NCI-H82 (cell line): ENCODE results near the gene DDX41.
"Not testable (repeated sequence)": the region's sequence is repeated elsewhere in the genome, so short reads cannot be mapped to it uniquely, and the experiment has no call there.

ENCODE experiments used
- DNase-seq: peaks from one replicate; lab custom pipeline; 2025; lab: John Stamatoyannopoulos, UW

Gene DDX41

GRCh38 chr5:177537389-177538361, 20.9 kb upstream of the DDX41 start:
- no peak for DNase-seq

- DNase-seq: no peak
These were observed 19.6 kb upstream of the DDX41 start for GRCh38 chr5:177536386-177536785.

GRCh38 chr5:177535125-177535524, 18.4 kb upstream of the DDX41 start:
- DNase-seq: no peak

- DNase-seq: not testable (repeated sequence)
These were observed 17.7 kb upstream of the DDX41 start for GRCh38 chr5:177534433-177534832.

- DNase-seq: no peak
These were observed 14.6 kb upstream of the DDX41 start for GRCh38 chr5:177531209-177531940.

- no peak for DNase-seq
These were observed 13.9 kb upstream of the DDX41 start for GRCh38 chr5:177530638-177531037.

GRCh38 chr5:177529247-177530203, 12.8 kb upstream of the DDX41 start:
- no peak for DNase-seq

GRCh38 chr5:177528631-177529030, 11.9 kb upstream of the DDX41 start:
- no peak for DNase-seq

- DNase-seq: no peak
These were observed 10.8 kb upstream of the DDX41 start for GRCh38 chr5:177527595-177527994.

GRCh38 chr5:177526791-177527190, 10.0 kb upstream of the DDX41 start:
- no peak for DNase-seq

GRCh38 chr5:177526191-177526590, 9.4 kb upstream of the DDX41 start:
- DNase-seq: no peak

- no peak for DNase-seq
These were observed 8.3 kb upstream of the DDX41 start for GRCh38 chr5:177524941-177525655.

- no peak for DNase-seq
These were observed 7.8 kb upstream of the DDX41 start for GRCh38 chr5:177524539-177524900.

- DNase-seq: no peak
These were observed 7.2 kb upstream of the DDX41 start for GRCh38 chr5:177523711-177524538.

GRCh38 chr5:177520916-177521513, 4.3 kb upstream of the DDX41 start:
- DNase-seq: no peak

- no peak for DNase-seq
These were observed 3.5 kb upstream of the DDX41 start for GRCh38 chr5:177520271-177520670.

GRCh38 chr5:177519463-177520235, 2.9 kb upstream of the DDX41 start:
- no peak for DNase-seq

GRCh38 chr5:177515580-177515979, 1.2 kb downstream of the DDX41 start:
- no peak for DNase-seq

GRCh38 chr5:177514541-177514940, 2.2 kb downstream of the DDX41 start:
- DNase-seq: no peak
